ENCODE measurements around the gene LAMB3. TPM values are rescaled to one million over a fixed set of nuclear protein-coding genes. Genes with fewer than 3 reads are reported as not detected.

LAMB3 gene
- total and polyA plus RNA-seq, 2 donors (not counting 1 experiment from before 2014, with no cell fraction given) = 0.33 to 0.37 TPM

- H3K79me2 ChIP-seq (ENCODE audit: control insufficient read depth, insufficient read depth, low read length) = no peaks in the 10 kb centered on the region
- no peak overlapping the region for H3K9ac ChIP-seq (ENCODE audit: low read length)
- H3K36me3 ChIP-seq (replicated peaks in 1 of 2; ENCODE audit: control extremely low read depth in 1 of 2, control insufficient read depth in 1 of 2, extremely low read depth in 1 of 2, insufficient read depth in 2 of 2, low read length in 1 of 2) = no peaks in the 10 kb centered on the region
- CTCF ChIA-PET = interaction anchor here (0.6 to 1.0 kb wide), 2 partner anchors 10 to 43 kb away, joined by 3 read pairs; no protein-coding TSS in a partner anchor
- ATAC-seq (ENCODE audit: low read depth) (no peak), DNase-seq (no peak)
- Mint-ChIP-seq H3K4me1 (no peaks in the 10 kb centered on the region), H3K4me3 (no peak overlapping the region), H3K27ac (no peak overlapping the region), H3K27me3 (peaks cover 5% of the 10 kb centered on the region), H3K9me3 (ENCODE audit: insufficient read depth) (no peaks in the 10 kb centered on the region)
- H3K27ac ChIP-seq (ENCODE audit: low read length in 2 of 2) = no peak overlapping the region
- WGBS (ENCODE audit: insufficient coverage) = 0% methylated on average over 1 of the region's 1 CpG
- no peaks in the 10 kb centered on the region for H3K4me1 ChIP-seq (ENCODE audit: control insufficient read depth in 2 of 2, insufficient read depth in 2 of 2, low read length in 2 of 2)
- no peak overlapping the region for H3K4me3 ChIP-seq (ENCODE audit: control extremely low read depth in 1 of 5, extremely low read depth in 1 of 5, insufficient read depth in 1 of 5, low read depth in 2 of 5, low read length in 4 of 5)
- H3K9me3 ChIP-seq (ENCODE audit: control extremely low read depth in 1 of 3, control insufficient read depth in 2 of 3, insufficient read depth in 1 of 3, low read length in 2 of 3) = no peaks in the 10 kb centered on the region
- H2AFZ ChIP-seq (ENCODE audit: insufficient read depth, low read depth, low read length, poor library complexity, severe bottlenecking) = no peak overlapping the region
- H4K20me1 ChIP-seq (ENCODE audit: control insufficient read depth, insufficient read depth, low read length, poor library complexity, severe bottlenecking) = no peaks in the 10 kb centered on the region
- no peak overlapping the region for H3K4me2 ChIP-seq (replicated peaks; ENCODE audit: low read depth, low read length, poor library complexity, severe bottlenecking)
- no peaks in the 10 kb centered on the region for H3K27me3 ChIP-seq (replicated peaks in 1 of 4; ENCODE audit: control extremely low read depth in 1 of 4, control insufficient read depth in 3 of 4, insufficient read depth in 4 of 4, low read length in 3 of 4)
- TF ChIP-seq EZH2 (IDR thresholded peaks at IDR 0.05; ENCODE audit: borderline replicate concordance, insufficient read depth, low read depth, low read length, poor library complexity, severe bottlenecking) = no peak
- TF ChIP-seq, protein P1, sequence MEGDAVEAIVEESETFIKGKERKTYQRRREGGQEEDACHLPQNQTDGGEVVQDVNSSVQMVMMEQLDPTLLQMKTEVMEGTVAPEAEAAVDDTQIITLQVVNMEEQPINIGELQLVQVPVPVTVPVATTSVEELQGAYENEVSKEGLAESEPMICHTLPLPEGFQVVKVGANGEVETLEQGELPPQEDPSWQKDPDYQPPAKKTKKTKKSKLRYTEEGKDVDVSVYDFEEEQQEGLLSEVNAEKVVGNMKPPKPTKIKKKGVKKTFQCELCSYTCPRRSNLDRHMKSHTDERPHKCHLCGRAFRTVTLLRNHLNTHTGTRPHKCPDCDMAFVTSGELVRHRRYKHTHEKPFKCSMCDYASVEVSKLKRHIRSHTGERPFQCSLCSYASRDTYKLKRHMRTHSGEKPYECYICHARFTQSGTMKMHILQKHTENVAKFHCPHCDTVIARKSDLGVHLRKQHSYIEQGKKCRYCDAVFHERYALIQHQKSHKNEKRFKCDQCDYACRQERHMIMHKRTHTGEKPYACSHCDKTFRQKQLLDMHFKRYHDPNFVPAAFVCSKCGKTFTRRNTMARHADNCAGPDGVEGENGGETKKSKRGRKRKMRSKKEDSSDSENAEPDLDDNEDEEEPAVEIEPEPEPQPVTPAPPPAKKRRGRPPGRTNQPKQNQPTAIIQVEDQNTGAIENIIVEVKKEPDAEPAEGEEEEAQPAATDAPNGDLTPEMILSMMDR (IDR thresholded peaks at IDR 0.05) = no peak
- intact Hi-C loops (cut with micrococcal nuclease) = no loop called here
- POLR2A ChIA-PET = no interaction called here
Observed at GRCh38 chr1:209650454-209650853, 1.8 kb downstream of the LAMB3 start.

GRCh38 chr1:209648931-209649776 lies 3.1 kb downstream of the LAMB3 start:
- Mint-ChIP-seq H3K4me3 (no peak overlapping the region), H3K27ac (no peak overlapping the region), H3K9me3 (ENCODE audit: insufficient read depth) (no peaks in the 10 kb centered on the region), H3K27me3 (no peaks in the 10 kb centered on the region), H3K4me1 (no peaks in the 10 kb centered on the region)
- H3K4me1 ChIP-seq (ENCODE audit: control insufficient read depth in 2 of 2, insufficient read depth in 2 of 2, low read length in 2 of 2) = no peaks in the 10 kb centered on the region
- 62% methylated on average over 2 of the region's 6 CpGs for WGBS (ENCODE audit: insufficient coverage)
- ChIA-PET POLR2A (no interaction called here), CTCF (interaction anchor here (1.0 to 1.1 kb wide), 3 partner anchors 12 to 79 kb away, joined by 3 to 4 read pairs (median 3); no protein-coding TSS in a partner anchor)
- ATAC-seq (ENCODE audit: low read depth) (no peak), DNase-seq (no peak)
- no peak overlapping the region for H3K27ac ChIP-seq (ENCODE audit: low read length in 2 of 2)
- no peak for TF ChIP-seq EZH2 (IDR thresholded peaks at IDR 0.05; ENCODE audit: borderline replicate concordance, insufficient read depth, low read depth, low read length, poor library complexity, severe bottlenecking)
- TF ChIP-seq, protein P1 (IDR thresholded peaks at IDR 0.05) = no peak
- no peaks in the 10 kb centered on the region for H4K20me1 ChIP-seq (ENCODE audit: control insufficient read depth, insufficient read depth, low read length, poor library complexity, severe bottlenecking)
- H2AFZ ChIP-seq (ENCODE audit: insufficient read depth, low read depth, low read length, poor library complexity, severe bottlenecking) = no peak overlapping the region
- H3K9me3 ChIP-seq (ENCODE audit: control extremely low read depth in 1 of 3, control insufficient read depth in 2 of 3, insufficient read depth in 1 of 3, low read length in 2 of 3) = no peaks in the 10 kb centered on the region
- H3K36me3 ChIP-seq (replicated peaks in 1 of 2; ENCODE audit: control extremely low read depth in 1 of 2, control insufficient read depth in 1 of 2, extremely low read depth in 1 of 2, insufficient read depth in 2 of 2, low read length in 1 of 2) = no peaks in the 10 kb centered on the region
- H3K9ac ChIP-seq (ENCODE audit: low read length) = no peak overlapping the region
- H3K27me3 ChIP-seq (replicated peaks in 1 of 4; ENCODE audit: control extremely low read depth in 1 of 4, control insufficient read depth in 3 of 4, insufficient read depth in 4 of 4, low read length in 3 of 4) = no peaks in the 10 kb centered on the region
- no peaks in the 10 kb centered on the region for H3K79me2 ChIP-seq (ENCODE audit: control insufficient read depth, insufficient read depth, low read length)
- H3K4me2 ChIP-seq (replicated peaks; ENCODE audit: low read depth, low read length, poor library complexity, severe bottlenecking) = no peak overlapping the region
- intact Hi-C loops (cut with micrococcal nuclease) = no loop called here
- H3K4me3 ChIP-seq (ENCODE audit: control extremely low read depth in 1 of 5, extremely low read depth in 1 of 5, insufficient read depth in 1 of 5, low read depth in 2 of 5, low read length in 4 of 5) = no peak overlapping the region
